Measurements from ENCODE around the gene FARS2.

GRCh38 chr6:5424726-5425125 is 163.4 kb downstream of the FARS2 start:
- TF ChIP-seq, protein P1, sequence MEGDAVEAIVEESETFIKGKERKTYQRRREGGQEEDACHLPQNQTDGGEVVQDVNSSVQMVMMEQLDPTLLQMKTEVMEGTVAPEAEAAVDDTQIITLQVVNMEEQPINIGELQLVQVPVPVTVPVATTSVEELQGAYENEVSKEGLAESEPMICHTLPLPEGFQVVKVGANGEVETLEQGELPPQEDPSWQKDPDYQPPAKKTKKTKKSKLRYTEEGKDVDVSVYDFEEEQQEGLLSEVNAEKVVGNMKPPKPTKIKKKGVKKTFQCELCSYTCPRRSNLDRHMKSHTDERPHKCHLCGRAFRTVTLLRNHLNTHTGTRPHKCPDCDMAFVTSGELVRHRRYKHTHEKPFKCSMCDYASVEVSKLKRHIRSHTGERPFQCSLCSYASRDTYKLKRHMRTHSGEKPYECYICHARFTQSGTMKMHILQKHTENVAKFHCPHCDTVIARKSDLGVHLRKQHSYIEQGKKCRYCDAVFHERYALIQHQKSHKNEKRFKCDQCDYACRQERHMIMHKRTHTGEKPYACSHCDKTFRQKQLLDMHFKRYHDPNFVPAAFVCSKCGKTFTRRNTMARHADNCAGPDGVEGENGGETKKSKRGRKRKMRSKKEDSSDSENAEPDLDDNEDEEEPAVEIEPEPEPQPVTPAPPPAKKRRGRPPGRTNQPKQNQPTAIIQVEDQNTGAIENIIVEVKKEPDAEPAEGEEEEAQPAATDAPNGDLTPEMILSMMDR (conservative IDR thresholded peaks at IDR 0.05 in 1 of 2, IDR thresholded peaks at IDR 0.05 in 1 of 2; ENCODE audit: low read depth in 1 of 2, low read length in 2 of 2) = no peak
- no peak for TF ChIP-seq EZH2 (IDR thresholded peaks at IDR 0.05; ENCODE audit: low read length, missing control alignments)

Measured in fibroblast of lung (primary cell).